HL-60 (cell line): ENCODE data around the gene RHOT2.

Experiments
- CTCF ChIP-seq: IDR thresholded peaks from one replicate; pipeline ENCODE4 v1.5.1; 2011; ENCODE audit warnings: low read length, control low read depth, inconsistent platforms; ENCODE audit not compliant: insufficient read depth
- GABPA ChIP-seq: IDR thresholded peaks from 2 replicates; pipeline ENCODE4 v1.6.1; 2012; ENCODE audit warnings: low read depth

GRCh38 chr16:651844-652243 is 16.1 kb upstream of the RHOT2 start:
- TF ChIP-seq CTCF (no peak), GABPA (no peak)
